ENCODE measurements around the gene TCEA3. TPM values are rescaled to one million over a fixed set of nuclear protein-coding genes. Genes with fewer than 3 reads are reported as not detected.

TCEA3 gene
- total and polyA plus RNA-seq, 10 of the 15 experiments (the other 5 are each of a cell fraction or from before 2014, with no cell fraction given), result 0.06 to 0.23 (median 0.08) TPM; not detected in 7

- TF ChIP-seq FOS (IDR thresholded peaks at IDR 0.05; ENCODE audit: borderline replicate concordance, extremely low read depth, insufficient read length) (no peak), POLR2AphosphoS2 (IDR thresholded peaks at IDR 0.05; ENCODE audit: low read depth, low read length) (no peak), CEBPZ (IDR thresholded peaks at IDR 0.05; ENCODE audit: low read depth, low read length) (no peak), HDGF (IDR thresholded peaks at IDR 0.05) (no peak)
Measured at GRCh38 chr1:23416964-23417363, 7.6 kb downstream of the TCEA3 start (continued).

GRCh38 chr1:23408797-23409290, 15.7 kb downstream of the TCEA3 start:
- intact Hi-C loops (cut with micrococcal nuclease; ENCODE audit: unreplicated experiment), result no loop called here
- BruUV-seq (replicated peaks), result no TSS peak
- no peaks in the 10 kb centered on the region for H4K20me1 ChIP-seq (ENCODE audit: control insufficient read depth, insufficient read depth)
- H2AFZ ChIP-seq (ENCODE audit: control insufficient read depth, low read depth, low read length), result no peak overlapping the region
- ChIA-PET CTCF (interaction anchor here (1.1 to 1.3 kb wide), 2 partner anchors 226 to 252 kb away, joined by 3 read pairs; no protein-coding TSS in a partner anchor), RAD21 (ENCODE audit: unreplicated experiment) (interaction anchor here (0.6 kb wide), 1 partner anchor 60 kb away, joined by 3 read pairs; no protein-coding TSS in a partner anchor), POLR2A (no interaction called here), SMC1A (ENCODE audit: uncharacterized antibody, unreplicated experiment) (interaction anchor here (0.9 kb wide), 1 partner anchor 70 kb away, joined by 3 read pairs; no protein-coding TSS in a partner anchor)
- H3K4me1 ChIP-seq (ENCODE audit: control insufficient read depth, insufficient read depth, low read length), result 0 out of 2 replicates have a peak, but pooled peaks cover 3% of the 10 kb centered on the region
- no peaks in the 10 kb centered on the region for H3K36me3 ChIP-seq (ENCODE audit: control insufficient read depth in 2 of 2, insufficient read depth in 2 of 2, low read length in 1 of 2)
- H3K27ac ChIP-seq (ENCODE audit: control insufficient read depth, insufficient read depth), result no peak overlapping the region
- DNase-seq (ENCODE audit: low read depth, low spot score) (no peak), FAIRE-seq (no peak), ATAC-seq (no peak)
- in situ Hi-C loops (cut with MboI), result no loop called here
- H3K4me2 ChIP-seq (ENCODE audit: control insufficient read depth, insufficient read depth), result no peak overlapping the region
- no peaks in the 10 kb centered on the region for H3K79me2 ChIP-seq (ENCODE audit: control insufficient read depth, insufficient read depth, low read length)
- WGBS (ENCODE audit: insufficient coverage, insufficient replicate concordance, low lambda C conversion rate, missing lambda C conversion rate), result 49% methylated on average over 7 of the region's 7 CpGs
- no peaks in the 10 kb centered on the region for H3K9me3 ChIP-seq (replicated peaks; ENCODE audit: control insufficient read depth, insufficient read depth, low read length)
- peaks cover 1 to 3% of the 10 kb centered on the region in 2 experiments; a peak in 2 of 4 replicates for H3K27me3 ChIP-seq (replicated peaks in 1 of 2; ENCODE audit: control insufficient read depth in 2 of 2, insufficient read depth in 2 of 2, low read length in 1 of 2)
- no peak overlapping the region for H3K4me3 ChIP-seq
- no peak overlapping the region for H3K9ac ChIP-seq (ENCODE audit: control insufficient read depth, insufficient read depth, low read length)
- no peak for TF ChIP-seq E2F8 (IDR thresholded peaks at IDR 0.05; ENCODE audit: low read depth, partially characterized antibody)
- TF ChIP-seq SMC3 (IDR thresholded peaks at IDR 0.05; ENCODE audit: borderline replicate concordance, low read length), result no peak
- TF ChIP-seq YY1 (IDR thresholded peaks at IDR 0.05; ENCODE audit: low read depth, low read length), result no peak
- TF ChIP-seq SREBF2 (IDR thresholded peaks at IDR 0.05; ENCODE audit: low read length), result no peak
- no peak for TF ChIP-seq ZNF592 (IDR thresholded peaks at IDR 0.05)
- no peak for TF ChIP-seq STAT3 (IDR thresholded peaks at IDR 0.05; ENCODE audit: low read depth, low read length)
- TF ChIP-seq NFIC (IDR thresholded peaks at IDR 0.05; ENCODE audit: low read depth, low read length), result no peak
- TF ChIP-seq MXI1 (IDR thresholded peaks at IDR 0.05; ENCODE audit: low read depth, low read length), result no peak
